Thoracic aorta (tissue), 2 donors: ENCODE data around the gene LRRC1. TPM values are rescaled to one million over a fixed set of nuclear protein-coding genes. Genes with fewer than 3 reads are reported as not detected.

Experiments
- ATAC-seq: fragments of 150-250 bp; one replicate; pipeline ENCODE4 v1.8.0; 2017; ENCODE audit warnings: low read depth; ENCODE audit not compliant: insufficient number of reproducible peaks, low FRiP score
- DNase-seq: peaks from one replicate; pipeline ENCODE4 v3.0.0-alpha.2; 2020; ENCODE audit warnings: low spot score
- H3K27ac ChIP-seq, 2 donors: fragments of 200-600 bp; sonication (generic); 1 replicate in 1 of 2; 2 replicates in 1 of 2; pipeline ENCODE4 v1.5.1; 2016; ENCODE audit warnings: mild to moderate bottlenecking in 2 of 2, moderate library complexity in 2 of 2
- H3K27me3 ChIP-seq: fragments of 200-600 bp; sonication (generic); replicated peaks from 2 replicates; pipeline ENCODE4 v1.6.0; 2016; ENCODE audit warnings: mild to moderate bottlenecking; ENCODE audit not compliant: insufficient read depth
- H3K36me3 ChIP-seq: fragments of 200-600 bp; sonication (generic); one replicate; pipeline ENCODE4 v1.5.1; 2016
- H3K4me1 ChIP-seq, 2 donors: fragments of 200-600 bp; sonication (generic); 1 replicate in 1 of 2; 2 replicates in 1 of 2; pipeline versions ENCODE4 v1.5.1 to v1.6.0; 2016; ENCODE audit warnings: low read depth in 2 of 2, mild to moderate bottlenecking in 1 of 2; ENCODE audit not compliant: control insufficient read depth in 1 of 2
- H3K4me3 ChIP-seq: fragments of 200-600 bp; sonication (generic); 2 replicates; pipeline ENCODE4 v1.5.1; 2016; ENCODE audit warnings: mild to moderate bottlenecking
- H3K9me3 ChIP-seq: fragments of 200-600 bp; sonication (generic); 2 replicates; pipeline ENCODE4 v1.5.1; 2016
- total RNA-seq, 2 donors: library from RNA; depleted of rRNA; stranded (reverse); fragments of >200 nt; gene quantifications; one replicate each; pipeline versions ENCODE4 v1.1.0 to v1.2.3, GENCODE V29; 2016
- TF ChIP-seq, protein P1 (sequence below): fragments of 200-600 bp; sonication (generic); IDR thresholded peaks from one replicate; pipeline ENCODE4 v1.5.1; 2019; ENCODE audit warnings: antibody characterized with exemption

Gene LRRC1
- total RNA-seq, 2 donors from 2014 or later, result 18.5 to 22.8 TPM

- Histone ChIP-seq H3K27ac (no peak overlapping the region), H3K27me3 (no peaks in the 10 kb centered on the region), H3K4me3 (no peak overlapping the region), H3K36me3 (peaks cover 4% of the 10 kb centered on the region), H3K4me1 (peaks cover 8 to 19% of the 10 kb centered on the region in 2 donors), H3K9me3 (no peaks in the 10 kb centered on the region)
- TF ChIP-seq, protein P1, sequence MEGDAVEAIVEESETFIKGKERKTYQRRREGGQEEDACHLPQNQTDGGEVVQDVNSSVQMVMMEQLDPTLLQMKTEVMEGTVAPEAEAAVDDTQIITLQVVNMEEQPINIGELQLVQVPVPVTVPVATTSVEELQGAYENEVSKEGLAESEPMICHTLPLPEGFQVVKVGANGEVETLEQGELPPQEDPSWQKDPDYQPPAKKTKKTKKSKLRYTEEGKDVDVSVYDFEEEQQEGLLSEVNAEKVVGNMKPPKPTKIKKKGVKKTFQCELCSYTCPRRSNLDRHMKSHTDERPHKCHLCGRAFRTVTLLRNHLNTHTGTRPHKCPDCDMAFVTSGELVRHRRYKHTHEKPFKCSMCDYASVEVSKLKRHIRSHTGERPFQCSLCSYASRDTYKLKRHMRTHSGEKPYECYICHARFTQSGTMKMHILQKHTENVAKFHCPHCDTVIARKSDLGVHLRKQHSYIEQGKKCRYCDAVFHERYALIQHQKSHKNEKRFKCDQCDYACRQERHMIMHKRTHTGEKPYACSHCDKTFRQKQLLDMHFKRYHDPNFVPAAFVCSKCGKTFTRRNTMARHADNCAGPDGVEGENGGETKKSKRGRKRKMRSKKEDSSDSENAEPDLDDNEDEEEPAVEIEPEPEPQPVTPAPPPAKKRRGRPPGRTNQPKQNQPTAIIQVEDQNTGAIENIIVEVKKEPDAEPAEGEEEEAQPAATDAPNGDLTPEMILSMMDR, result no peak
- DNase-seq, result no peak
- no peak for ATAC-seq
Measured at GRCh38 chr6:53924821-53925422, 130.1 kb downstream of the LRRC1 start.

- no peaks in the 10 kb centered on the region for H3K27me3 ChIP-seq
- H3K9me3 ChIP-seq, result no peaks in the 10 kb centered on the region
- no peak overlapping the region for H3K27ac ChIP-seq
- no peak overlapping the region for H3K4me3 ChIP-seq
- ATAC-seq (no peak), DNase-seq (no peak)
- H3K4me1 ChIP-seq, result peaks cover 8 to 19% of the 10 kb centered on the region in 2 donors
- TF ChIP-seq, protein P1, result no peak
- no peaks in the 10 kb centered on the region for H3K36me3 ChIP-seq
Measured at GRCh38 chr6:53925891-53926290, 131.1 kb downstream of the LRRC1 start.

DNA sequence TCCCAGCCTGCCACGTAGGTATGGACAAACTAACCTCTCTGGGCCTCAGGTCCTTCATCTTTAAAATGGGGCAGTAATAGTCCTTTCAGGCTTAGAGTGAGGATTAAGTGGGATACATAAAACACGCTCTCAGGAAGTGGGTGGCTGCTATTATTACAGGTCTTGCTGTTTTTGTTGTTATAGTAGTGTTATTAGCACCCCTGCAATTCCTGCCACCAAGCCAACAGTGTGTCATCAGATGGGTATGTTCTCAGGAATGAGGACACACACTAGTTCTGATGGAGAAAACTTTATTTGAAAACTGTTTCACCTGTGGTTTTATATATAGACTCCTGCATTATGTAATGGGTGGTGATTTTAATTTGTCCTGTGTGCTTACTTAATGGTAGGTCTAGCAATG lies 131.7 kb downstream of the LRRC1 start:
- Histone ChIP-seq H3K27me3 (no peaks in the 10 kb centered on the region), H3K9me3 (no peaks in the 10 kb centered on the region), H3K36me3 (no peaks in the 10 kb centered on the region), H3K4me1 (peaks cover 8 to 19% of the 10 kb centered on the region in 2 donors), H3K4me3 (no peak overlapping the region), H3K27ac (peak overlapping the region in 1 of 2 donors; percentile 42)
- TF ChIP-seq, protein P1, result no peak
- ATAC-seq (no peak), DNase-seq (no peak)

GRCh38 chr6:53928641-53929040 lies 133.8 kb downstream of the LRRC1 start:
- ATAC-seq (no peak), DNase-seq (no peak)
- Histone ChIP-seq H3K4me3 (no peak overlapping the region), H3K36me3 (no peaks in the 10 kb centered on the region), H3K27me3 (no peaks in the 10 kb centered on the region), H3K9me3 (no peaks in the 10 kb centered on the region), H3K4me1 (peaks cover 0 to 19% of the 10 kb centered on the region in 2 donors), H3K27ac (no peak overlapping the region)
- TF ChIP-seq, protein P1, result no peak

- H3K27ac ChIP-seq, result no peak overlapping the region
Measured at GRCh38 chr6:53929041-53929820, 134.4 kb downstream of the LRRC1 start.

More at GRCh38 chr6:53929041-53929820, 134.4 kb downstream of the LRRC1 start:
- Histone ChIP-seq H3K36me3 (no peaks in the 10 kb centered on the region), H3K9me3 (no peaks in the 10 kb centered on the region), H3K4me1 (peaks cover 0 to 19% of the 10 kb centered on the region in 2 donors), H3K4me3 (no peak overlapping the region), H3K27me3 (no peaks in the 10 kb centered on the region)
- DNase-seq, result no peak
- TF ChIP-seq, protein P1, result no peak
- no peak for ATAC-seq
